Measurements from ENCODE around the gene MX1. TPM values are rescaled to one million over a fixed set of nuclear protein-coding genes. Genes with fewer than 3 reads are reported as not detected.

Gene MX1
- total and polyA plus RNA-seq, 2 donors (not counting 1 experiment from before 2014, with no cell fraction given): 10.3 to 17.5 TPM

GRCh38 chr21:41470054-41470453, 44.0 kb downstream of the MX1 start:
- no peaks in the 10 kb centered on the region for H3K79me2 ChIP-seq (ENCODE audit: control insufficient read depth, insufficient read depth, low read length)
- DNase-seq (ENCODE audit: low read depth in 2 of 2): no peak
- H3K4me2 ChIP-seq (ENCODE audit: extremely low read depth, insufficient read depth, low read length): no peak overlapping the region

GRCh38 chr21:41472753-41473548, 46.9 kb downstream of the MX1 start:
- H4K20me1 ChIP-seq (ENCODE audit: control insufficient read depth, extremely low read depth, insufficient read depth, low read length): no peaks in the 10 kb centered on the region
- DNase-seq (ENCODE audit: low read depth in 2 of 2): no peak
- H3K27me3 ChIP-seq (ENCODE audit: control insufficient read depth, insufficient read depth, low read length): no peaks in the 10 kb centered on the region
- no peaks in the 10 kb centered on the region for H3K9me3 ChIP-seq (ENCODE audit: control insufficient read depth, insufficient read depth, low read depth, low read length)
- no peak overlapping the region for H3K4me2 ChIP-seq (ENCODE audit: extremely low read depth, insufficient read depth, low read length)
- no peaks in the 10 kb centered on the region for H3K4me1 ChIP-seq (ENCODE audit: control insufficient read depth, extremely low read depth, insufficient read depth, low read length)
- TF ChIP-seq CTCF (conservative IDR thresholded peaks at IDR 0.05 in 1 of 2, IDR thresholded peaks at IDR 0.05 in 1 of 2; ENCODE audit: low read depth in 1 of 2, low read length in 2 of 2) (no peak), EZH2 (IDR thresholded peaks at IDR 0.05; ENCODE audit: low read length, missing control alignments) (no peak)
- H2AFZ ChIP-seq (ENCODE audit: low read length): no peak overlapping the region
- no peaks in the 10 kb centered on the region for H3K79me2 ChIP-seq (ENCODE audit: control insufficient read depth, insufficient read depth, low read length)
- no peak overlapping the region for H3K27ac ChIP-seq (ENCODE audit: insufficient read depth, low read length)
- no peaks in the 10 kb centered on the region for H3K36me3 ChIP-seq (ENCODE audit: control insufficient read depth, insufficient read depth, low read length)
- H3K4me3 ChIP-seq (replicated peaks in 1 of 4; ENCODE audit: control extremely low read depth in 1 of 4, insufficient read depth in 1 of 4, low read depth in 3 of 4, low read length in 4 of 4): no peak overlapping the region
- no peak overlapping the region for H3K9ac ChIP-seq (ENCODE audit: insufficient read depth, low read length)

More at GRCh38 chr21:41470054-41470453, 44.0 kb downstream of the MX1 start:
- H3K4me3 ChIP-seq (replicated peaks in 1 of 4; ENCODE audit: control extremely low read depth in 1 of 4, insufficient read depth in 1 of 4, low read depth in 3 of 4, low read length in 4 of 4): no peak overlapping the region
- no peaks in the 10 kb centered on the region for H3K9me3 ChIP-seq (ENCODE audit: control insufficient read depth, insufficient read depth, low read depth, low read length)
- H3K36me3 ChIP-seq (ENCODE audit: control insufficient read depth, insufficient read depth, low read length): no peaks in the 10 kb centered on the region
- peaks cover 3% of the 10 kb centered on the region for H3K4me1 ChIP-seq (ENCODE audit: control insufficient read depth, extremely low read depth, insufficient read depth, low read length)
- no peaks in the 10 kb centered on the region for H4K20me1 ChIP-seq (ENCODE audit: control insufficient read depth, extremely low read depth, insufficient read depth, low read length)
- H2AFZ ChIP-seq (ENCODE audit: low read length): no peak overlapping the region
- TF ChIP-seq EZH2 (IDR thresholded peaks at IDR 0.05; ENCODE audit: low read length, missing control alignments): no peak
- TF ChIP-seq CTCF (conservative IDR thresholded peaks at IDR 0.05 in 1 of 2, IDR thresholded peaks at IDR 0.05 in 1 of 2; ENCODE audit: low read depth in 1 of 2, low read length in 2 of 2): no peak
- no peak overlapping the region for H3K9ac ChIP-seq (ENCODE audit: insufficient read depth, low read length)
- no peaks in the 10 kb centered on the region for H3K27me3 ChIP-seq (ENCODE audit: control insufficient read depth, insufficient read depth, low read length)
- H3K27ac ChIP-seq (ENCODE audit: insufficient read depth, low read length): no peak overlapping the region

GRCh38 chr21:41475714-41476420, 49.8 kb downstream of the MX1 start:
- H3K79me2 ChIP-seq (ENCODE audit: control insufficient read depth, insufficient read depth, low read length): no peaks in the 10 kb centered on the region
- no peak overlapping the region for H2AFZ ChIP-seq (ENCODE audit: low read length)
- no peaks in the 10 kb centered on the region for H3K36me3 ChIP-seq (ENCODE audit: control insufficient read depth, insufficient read depth, low read length)
- no peaks in the 10 kb centered on the region for H4K20me1 ChIP-seq (ENCODE audit: control insufficient read depth, extremely low read depth, insufficient read depth, low read length)
- no peaks in the 10 kb centered on the region for H3K9me3 ChIP-seq (ENCODE audit: control insufficient read depth, insufficient read depth, low read depth, low read length)
- TF ChIP-seq CTCF (conservative IDR thresholded peaks at IDR 0.05 in 1 of 2, IDR thresholded peaks at IDR 0.05 in 1 of 2; ENCODE audit: low read depth in 1 of 2, low read length in 2 of 2) (no peak), EZH2 (IDR thresholded peaks at IDR 0.05; ENCODE audit: low read length, missing control alignments) (no peak)
- no peak overlapping the region for H3K27ac ChIP-seq (ENCODE audit: insufficient read depth, low read length)
- H3K4me3 ChIP-seq (replicated peaks in 1 of 4; ENCODE audit: control extremely low read depth in 1 of 4, insufficient read depth in 1 of 4, low read depth in 3 of 4, low read length in 4 of 4): no peak overlapping the region
- no peak for DNase-seq (ENCODE audit: low read depth in 2 of 2)
- H3K4me1 ChIP-seq (ENCODE audit: control insufficient read depth, extremely low read depth, insufficient read depth, low read length): no peaks in the 10 kb centered on the region
- H3K9ac ChIP-seq (ENCODE audit: insufficient read depth, low read length): no peak overlapping the region
- no peaks in the 10 kb centered on the region for H3K27me3 ChIP-seq (ENCODE audit: control insufficient read depth, insufficient read depth, low read length)
- no peak overlapping the region for H3K4me2 ChIP-seq (ENCODE audit: extremely low read depth, insufficient read depth, low read length)
